ENCODE data around the gene CNTLN.
"Not testable (repeated sequence)": the region's sequence is repeated elsewhere in the genome, so short reads cannot be mapped to it uniquely, and the experiment has no call there.

The CNTLN gene

DNA sequence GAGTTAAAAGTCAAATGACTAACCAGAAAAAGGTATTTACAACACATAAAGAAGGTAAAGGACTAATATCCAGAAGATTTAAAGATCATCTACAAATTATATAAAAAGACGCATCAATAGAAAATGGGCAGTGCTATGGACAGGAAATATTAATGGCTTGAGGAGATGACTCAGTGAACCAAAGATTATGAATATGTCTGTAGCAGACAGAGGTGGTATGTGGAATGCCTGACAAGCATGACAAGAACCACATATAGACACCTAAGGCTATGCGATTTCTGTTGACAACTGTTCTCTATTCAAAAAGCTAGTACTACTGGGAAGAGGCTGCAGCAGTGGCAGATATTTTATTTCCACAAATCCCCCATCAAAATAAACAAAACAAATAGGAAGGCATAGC lies 267.0 kb downstream of the CNTLN start:
- no peak for DNase-seq (ENCODE audit: low read depth)

DNA sequence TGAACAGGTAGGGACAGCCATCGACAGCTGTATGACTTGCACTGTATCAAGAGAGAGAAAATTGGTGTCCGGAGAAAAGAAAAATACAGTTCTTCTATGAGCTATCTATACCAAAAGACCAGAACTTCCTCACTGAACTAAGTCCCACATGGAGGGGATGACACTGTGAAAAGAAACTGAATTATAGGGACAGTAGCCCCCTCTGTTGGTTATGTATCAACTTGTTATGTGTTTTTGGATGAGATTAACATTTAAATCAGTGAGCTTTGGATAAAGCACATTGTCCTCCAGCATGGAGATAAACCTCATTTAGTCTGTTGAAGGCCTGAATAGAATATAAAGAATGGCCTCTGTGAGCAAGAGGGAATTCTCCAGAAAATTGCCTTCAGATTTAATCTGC lies 267.5 kb downstream of the CNTLN start:
- no peak for DNase-seq (ENCODE audit: low read depth)

DNA sequence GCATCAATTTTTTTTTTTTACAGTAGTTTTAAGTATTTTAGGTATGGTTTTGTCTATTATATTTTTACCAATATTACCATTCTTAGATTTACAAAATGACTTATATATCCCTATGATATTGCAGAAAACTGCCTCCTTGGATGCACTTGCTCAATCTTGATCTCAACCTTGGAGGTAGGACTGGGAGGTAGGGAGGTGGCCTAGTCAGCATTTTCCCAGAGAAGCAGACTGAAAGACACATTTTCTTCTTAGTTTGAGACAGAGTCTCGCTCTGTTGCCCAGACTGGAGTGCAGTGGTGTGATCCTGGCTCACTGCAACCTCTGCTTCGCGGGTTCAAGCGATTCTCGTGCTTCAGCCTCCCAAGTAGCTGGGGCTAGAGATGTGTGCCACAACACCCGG lies 268.7 kb downstream of the CNTLN start:
- DNase-seq (ENCODE audit: low read depth), result no peak

DNA sequence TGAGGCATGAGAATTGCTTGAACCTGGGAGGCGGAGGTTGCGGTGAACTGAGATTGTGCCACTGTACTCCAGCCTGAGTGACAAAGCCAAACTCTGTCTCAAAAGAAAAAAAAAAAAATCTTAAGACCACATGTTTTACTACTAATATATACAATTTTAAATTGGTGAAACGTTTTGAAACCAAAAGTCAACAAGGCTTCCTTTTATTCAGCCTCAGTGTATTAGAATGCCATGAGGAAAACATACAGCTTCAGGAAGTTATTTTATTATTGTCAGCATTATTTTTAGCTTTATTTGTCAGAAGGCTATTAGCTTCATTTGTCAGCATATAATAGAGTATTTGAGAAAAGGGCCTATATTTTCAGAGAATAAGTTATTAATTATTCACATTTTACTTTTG lies 280.1 kb downstream of the CNTLN start:
- DNase-seq (ENCODE audit: low read depth), result no peak

DNA sequence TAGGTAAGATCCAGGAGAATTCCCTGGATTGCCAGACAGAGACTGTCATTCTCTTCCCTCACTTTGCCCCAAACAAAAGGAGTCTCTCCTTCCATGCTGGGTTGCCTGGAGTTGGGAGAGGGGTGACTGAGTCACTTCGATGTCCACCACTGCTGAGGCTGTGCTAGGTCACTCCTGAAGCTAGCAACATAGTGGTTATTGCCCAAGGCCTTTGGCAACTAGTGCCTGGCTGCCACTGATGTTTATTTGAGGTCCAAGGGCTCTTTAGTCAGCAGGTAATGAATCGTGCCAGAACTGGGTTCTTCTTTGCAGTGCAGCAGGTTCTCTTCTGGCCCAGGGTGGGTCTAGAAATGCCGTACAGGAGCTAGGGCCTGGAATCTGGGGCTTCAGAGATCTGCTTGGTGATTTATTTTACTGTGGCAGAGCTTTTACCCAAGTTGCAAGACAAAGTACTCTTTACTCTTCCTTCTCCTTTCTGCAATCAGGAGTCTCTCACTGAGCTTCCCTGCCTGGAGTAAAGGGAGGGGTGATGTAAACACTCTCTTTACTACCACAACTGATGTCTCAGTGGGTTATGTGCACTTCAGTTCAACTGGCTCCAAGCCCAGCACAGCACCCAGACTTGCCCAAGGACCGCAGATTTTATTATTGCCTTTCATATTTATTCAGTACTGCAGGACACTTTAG lies 288.3 kb downstream of the CNTLN start:
- no peak for DNase-seq (ENCODE audit: low read depth)

DNA sequence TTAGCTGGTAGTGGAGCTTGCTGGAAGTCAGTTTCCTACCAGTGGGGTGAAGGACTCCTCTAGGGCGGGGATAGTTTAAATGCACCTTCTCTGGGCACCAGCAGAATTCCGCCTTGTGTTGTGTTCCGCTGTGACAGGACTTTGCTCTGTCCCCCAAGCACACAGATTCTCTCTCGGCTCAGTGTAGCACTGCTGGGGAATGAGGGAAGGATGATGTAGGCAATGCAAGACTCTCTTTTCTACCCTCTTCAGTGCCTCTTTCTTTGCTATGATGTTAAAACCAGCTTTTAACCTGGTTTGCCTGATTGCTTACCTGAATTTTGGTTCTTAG lies 288.8 kb downstream of the CNTLN start:
- DNase-seq (ENCODE audit: low read depth), result no peak

DNA sequence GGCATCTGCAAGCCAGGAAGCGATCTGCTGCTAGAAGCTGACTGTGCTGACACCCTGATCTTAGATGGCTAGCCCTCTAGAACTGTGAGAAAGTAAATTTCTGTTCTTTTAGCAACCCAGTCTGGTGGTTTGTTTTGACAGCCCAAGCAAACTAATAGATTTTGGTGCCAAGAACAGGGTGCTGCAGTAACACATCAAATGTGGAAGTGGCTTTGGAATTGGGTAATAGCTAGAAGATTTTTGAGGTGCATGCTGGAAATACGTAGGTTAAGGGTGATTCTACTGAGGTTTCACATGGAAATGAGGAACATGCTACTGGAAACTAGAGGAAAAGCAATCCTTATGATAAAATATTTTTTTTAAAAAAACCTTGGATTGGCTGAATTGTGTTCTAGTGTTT lies 290.5 kb downstream of the CNTLN start:
- DNase-seq (ENCODE audit: low read depth), result no peak

DNA sequence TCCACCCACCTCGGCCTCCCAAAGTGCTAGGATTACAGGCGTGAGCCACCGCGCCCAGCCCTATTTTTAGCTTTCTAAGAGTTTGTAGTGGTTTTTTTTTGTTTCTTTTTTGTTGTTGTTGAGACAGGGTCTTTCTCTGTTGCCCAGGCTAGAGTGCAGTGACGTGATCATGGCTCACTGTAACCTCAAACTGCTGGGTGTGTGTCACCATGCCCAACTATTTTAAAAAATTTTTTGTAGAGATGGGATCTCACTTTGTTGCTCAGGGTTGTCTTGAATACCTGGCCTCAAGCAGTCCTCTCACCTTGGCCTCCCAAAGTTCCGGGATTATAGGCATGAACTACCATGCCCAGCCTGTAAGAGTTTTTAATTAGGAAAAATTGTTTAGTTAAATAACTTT lies 298.7 kb downstream of the CNTLN start:
- no peak for DNase-seq (ENCODE audit: low read depth)

DNA sequence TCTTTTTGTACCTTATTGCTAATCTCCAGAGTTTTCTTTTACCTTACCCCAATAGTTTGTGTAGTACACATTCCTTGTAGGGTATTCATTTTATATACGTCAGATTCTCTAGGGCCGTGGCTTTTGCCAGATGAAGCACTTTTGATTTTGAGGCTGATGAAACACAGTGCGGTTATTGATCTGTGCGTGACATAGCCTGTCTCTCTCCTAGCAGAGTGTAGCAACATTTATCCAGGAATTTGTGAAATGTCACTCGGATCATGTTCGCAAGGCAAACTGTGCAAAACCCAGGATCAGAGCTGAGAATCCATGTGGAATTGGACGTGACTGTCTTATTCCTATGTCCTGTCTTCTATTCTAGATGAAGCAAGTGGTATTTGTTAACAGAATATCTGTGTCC lies 302.0 kb downstream of the CNTLN start:
- no peak for DNase-seq (ENCODE audit: low read depth)

DNA sequence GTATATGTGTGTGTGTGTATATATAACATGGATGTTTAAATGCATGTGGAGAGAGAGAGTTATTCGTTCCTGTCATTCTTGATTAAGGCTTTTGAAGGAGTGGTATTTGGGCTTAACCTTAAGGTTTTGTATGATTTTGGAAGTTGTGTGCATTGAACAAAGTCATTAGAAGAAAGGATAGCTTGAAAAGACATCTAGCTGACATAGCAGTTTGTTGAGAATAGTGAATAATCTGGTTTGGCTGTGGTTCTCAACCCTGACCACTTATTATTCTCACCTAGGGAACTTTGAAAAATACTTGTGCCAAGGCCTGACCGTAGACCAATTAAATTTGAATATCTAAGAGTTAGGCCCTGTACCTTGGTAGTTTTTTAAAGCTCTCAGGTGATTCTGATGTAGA lies 303.0 kb downstream of the CNTLN start:
- DNase-seq (ENCODE audit: low read depth), result no peak

DNA sequence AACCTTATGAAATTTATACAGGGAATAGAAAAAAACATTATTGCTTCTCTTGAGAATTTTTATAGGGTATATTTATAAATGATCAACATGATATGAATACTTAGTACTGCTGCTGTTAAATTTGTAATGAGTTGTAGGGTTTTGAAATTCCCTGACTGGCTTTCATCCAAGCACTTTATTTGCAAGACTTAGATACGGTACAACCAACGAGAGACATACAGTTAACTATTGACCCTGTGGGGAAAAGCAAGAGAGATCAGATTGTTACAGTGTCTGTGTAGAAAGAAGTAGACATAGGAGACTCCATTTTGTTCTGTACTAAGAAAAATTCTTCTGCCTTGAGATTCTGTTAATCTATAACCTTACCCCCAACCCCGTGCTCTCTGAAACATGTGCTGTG lies 310.3 kb downstream of the CNTLN start:
- DNase-seq (ENCODE audit: low read depth), result not testable (repeated sequence)

DNA sequence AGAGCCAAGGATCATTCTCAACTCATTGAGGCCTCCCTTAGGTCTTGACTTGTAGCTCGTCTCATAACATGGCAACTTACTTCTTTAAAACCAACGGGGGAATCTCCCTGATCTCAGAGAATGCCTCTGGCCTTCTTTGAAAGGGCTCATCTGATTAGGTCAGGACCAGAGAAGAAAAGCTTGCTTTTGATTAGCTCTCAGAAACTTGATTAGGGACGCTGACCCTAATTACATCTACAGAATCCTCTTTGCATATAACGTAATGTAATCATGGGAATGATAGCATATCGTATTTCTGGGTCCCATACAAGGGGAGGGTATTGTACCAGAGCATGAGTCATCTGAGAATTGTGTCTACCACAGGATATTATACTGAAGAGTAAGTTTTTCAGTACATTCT lies 318.9 kb downstream of the CNTLN start:
- no peak for DNase-seq (ENCODE audit: low read depth)

DNA sequence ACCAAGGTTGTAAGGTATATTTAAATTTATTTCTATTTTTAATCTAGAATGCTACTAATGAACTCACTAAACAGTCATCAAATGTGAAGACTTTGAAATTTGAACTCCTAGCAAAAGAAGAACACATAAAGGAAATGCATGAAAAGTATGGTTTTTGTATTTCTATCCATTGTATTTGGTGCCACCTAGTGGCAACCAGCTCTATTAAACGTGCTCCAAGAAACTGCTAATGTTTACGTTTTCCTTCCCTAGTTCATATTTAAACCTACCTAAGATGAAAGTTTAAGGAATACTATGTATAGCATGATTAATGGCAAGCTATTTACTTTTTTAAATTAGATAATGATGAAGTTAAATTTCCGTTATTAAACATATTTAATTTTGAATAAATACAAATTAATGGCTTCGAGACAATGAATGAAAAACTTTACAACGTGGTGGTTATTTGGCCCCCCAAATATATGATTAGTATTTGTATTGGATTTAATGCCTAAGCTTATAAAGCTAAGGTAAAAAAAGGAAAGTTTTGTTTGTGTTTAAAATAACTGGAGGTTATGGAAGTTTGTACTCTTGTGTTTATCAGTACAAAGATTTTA lies 328.1 kb downstream of the CNTLN start:
- DNase-seq (ENCODE audit: low read depth), result peak; percentile 32

DNA sequence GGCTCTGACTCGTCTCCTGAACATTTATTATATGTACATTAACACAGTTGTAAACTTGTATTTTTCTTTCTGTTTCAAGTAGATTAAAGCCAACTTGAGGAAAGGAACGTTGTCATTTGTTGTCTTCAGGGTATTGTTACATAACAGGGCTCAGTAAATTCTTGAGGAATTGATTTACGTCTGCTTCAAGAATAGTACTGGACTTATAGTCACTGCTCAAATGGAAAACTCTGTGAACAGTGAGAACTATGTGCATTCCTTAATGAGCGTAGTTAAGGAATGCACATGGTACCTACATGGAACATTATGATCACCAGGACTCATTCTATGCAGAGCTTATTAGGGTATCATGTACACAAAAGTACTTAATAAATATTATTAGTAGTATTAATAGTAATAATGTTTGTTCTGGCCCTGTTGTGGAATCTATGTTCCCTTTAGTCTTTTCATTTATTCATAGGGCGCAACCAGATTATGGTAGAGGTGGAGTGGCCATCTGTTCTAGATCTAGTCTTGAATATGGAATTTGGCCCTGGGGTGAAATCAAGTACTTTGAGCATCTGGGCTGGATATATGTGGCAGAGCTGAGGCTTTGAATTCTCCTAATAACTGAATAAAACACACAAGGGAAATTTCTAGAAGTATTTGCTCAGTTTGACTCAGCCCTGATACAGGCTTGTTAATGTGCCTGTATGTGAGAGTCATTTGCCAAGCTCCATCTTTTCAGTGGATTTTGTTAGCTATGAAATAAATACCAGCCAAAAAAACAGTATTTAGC lies 335.4 kb downstream of the CNTLN start:
- DNase-seq (ENCODE audit: low read depth), result no peak

DNA sequence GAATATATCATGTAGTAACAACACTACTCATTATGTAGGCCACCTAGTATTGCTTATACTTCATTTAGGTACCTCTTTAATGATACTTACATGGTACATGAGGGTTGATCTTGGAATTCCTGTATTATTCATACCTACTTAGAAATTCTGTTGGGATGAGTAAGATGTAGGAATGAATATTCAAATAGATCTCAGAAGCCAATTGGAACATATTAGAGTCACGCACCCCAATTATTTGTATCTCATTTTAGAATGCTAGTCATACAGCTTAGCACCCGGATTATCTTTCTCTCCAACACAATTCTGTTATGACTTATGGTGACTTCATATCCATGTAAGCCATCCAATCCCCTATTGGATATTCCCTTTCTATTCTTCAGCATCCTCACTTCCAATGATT lies 337.3 kb downstream of the CNTLN start:
- DNase-seq (ENCODE audit: low read depth), result peak; percentile 19

DNA sequence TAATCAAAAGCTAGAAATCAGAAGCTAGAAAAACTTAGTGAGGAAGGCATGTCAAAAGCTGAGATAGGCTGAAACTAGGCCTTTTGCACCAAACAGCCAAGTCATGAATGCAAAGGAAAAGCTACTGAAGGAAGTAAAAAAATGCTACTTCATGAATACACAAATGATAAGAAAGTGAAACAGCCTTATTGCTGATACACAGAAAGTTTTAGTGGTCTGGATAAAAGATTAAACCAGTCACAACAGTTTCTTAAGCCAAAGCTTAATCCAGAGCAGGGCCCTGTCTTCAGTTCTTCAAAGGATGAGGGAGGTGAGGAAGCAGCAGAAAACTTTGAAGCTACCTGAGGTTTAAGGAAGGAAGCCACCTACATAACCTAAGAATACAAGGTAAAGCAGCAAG lies 341.6 kb downstream of the CNTLN start:
- no peak for DNase-seq (ENCODE audit: low read depth)

DNA sequence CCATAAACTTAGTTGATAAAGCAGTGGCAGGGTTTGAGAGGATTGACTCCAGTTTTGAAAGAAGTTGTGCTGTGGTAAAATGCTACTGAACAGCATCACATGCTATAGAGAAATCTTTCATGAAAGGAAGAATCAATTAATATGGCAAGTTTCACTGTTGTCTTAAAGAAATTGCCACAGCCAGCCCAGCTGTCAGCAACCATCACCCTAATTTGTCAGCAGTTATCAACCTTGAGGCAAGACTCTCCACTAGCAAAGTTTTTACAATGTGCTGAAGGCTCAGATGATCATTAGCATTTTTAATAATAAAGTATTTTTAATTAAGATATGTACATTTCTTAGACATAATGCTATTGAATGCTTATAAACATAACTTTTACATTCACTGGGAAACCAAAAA lies 343.0 kb downstream of the CNTLN start:
- DNase-seq (ENCODE audit: low read depth), result no peak

DNA sequence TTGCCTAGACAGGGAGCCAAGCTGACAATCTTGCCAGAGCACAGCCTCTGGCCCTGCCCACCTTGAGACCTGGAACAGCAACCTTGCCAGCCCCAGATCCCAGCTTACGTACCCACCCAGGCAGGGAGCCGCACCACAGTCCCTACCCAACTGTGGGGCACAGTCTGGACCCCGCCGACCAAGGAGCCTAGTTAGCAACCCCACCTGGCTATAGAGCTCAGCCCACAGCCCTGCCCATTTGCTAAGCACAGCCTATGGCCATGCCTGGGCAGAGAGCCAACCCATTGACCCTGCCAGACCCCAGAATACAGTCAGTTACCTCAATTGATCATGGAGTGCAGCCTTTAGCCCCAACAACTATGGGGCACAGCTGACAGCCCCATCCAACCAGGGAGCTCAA lies 346.1 kb downstream of the CNTLN start:
- DNase-seq (ENCODE audit: low read depth), result no peak

DNA sequence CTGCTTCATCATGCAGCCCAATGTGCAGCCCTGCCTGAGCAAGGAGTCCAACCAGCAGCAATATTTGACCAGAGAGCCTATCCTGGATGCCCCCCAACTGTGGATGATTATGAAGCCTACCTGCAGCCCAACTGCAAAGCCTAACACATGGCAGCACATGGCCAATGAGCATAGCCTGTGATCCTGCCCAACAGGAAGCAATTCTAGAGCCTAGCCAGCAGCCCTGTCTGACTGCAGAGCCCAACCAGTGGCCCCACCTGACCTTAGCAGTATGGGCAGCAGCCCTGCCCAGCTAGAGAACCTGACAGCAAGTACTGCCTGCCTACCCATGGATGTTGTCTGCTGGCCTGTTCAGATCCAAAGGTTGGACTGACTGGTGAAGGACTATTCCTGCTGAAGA lies 346.7 kb downstream of the CNTLN start:
- no peak for DNase-seq (ENCODE audit: low read depth)

DNA sequence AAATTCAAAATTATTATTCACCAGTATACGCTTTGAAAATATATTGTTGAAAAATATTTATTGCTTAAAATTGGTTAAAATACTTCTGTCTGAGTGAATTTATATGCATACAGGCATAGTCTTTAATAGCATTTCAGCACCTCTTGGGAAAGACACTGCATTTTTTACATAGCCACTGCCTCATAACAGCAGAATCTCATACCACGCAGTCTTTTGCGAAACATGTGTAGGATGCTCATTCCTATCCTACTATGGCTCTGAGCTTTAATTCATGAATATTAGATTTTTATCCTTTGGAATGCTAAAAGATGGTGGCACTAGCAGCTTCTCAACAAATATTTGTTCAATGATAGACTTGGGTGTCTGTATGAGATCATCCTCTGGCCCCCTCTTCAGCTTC lies 350.1 kb downstream of the CNTLN start:
- DNase-seq (ENCODE audit: low read depth), result no peak

DNA sequence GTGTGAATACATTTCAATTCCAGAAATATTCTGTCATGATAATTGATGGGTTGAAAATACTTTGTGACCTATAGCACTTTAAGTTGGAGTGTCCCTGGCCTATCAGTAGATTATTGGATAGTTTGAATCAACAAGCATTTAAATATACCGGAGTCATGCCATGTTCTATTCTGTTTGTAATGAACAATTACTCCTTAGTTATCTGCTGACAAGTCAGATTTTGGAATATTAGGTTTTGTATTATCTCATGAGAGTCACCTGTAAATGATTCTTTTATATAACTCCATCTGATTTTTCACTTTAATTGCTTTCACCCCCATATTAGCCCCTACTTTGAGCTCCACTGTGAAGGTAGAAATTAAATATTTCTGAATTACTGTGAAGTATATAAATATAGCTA lies 351.6 kb downstream of the CNTLN start:
- no peak for DNase-seq (ENCODE audit: low read depth)

DNA sequence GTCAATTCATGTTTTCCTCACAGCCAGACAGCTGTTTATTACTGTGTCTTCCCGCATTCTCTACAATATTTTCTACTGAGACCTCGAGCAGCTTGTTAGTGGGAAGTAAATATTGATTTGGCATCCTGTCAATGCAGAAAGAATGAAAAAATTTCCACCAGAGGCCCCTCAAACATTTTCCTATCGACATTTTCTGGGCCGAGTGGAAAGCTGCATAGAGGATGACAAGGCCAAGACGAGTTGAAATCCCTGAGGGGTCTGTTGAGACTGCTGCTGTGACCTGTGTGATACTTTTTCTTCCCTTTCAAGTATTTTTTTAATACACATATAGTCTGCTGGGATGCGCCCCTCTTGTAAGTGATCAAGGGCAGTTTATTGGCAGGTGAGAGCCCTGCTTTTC lies 352.6 kb downstream of the CNTLN start:
- DNase-seq (ENCODE audit: low read depth), result no peak

DNA sequence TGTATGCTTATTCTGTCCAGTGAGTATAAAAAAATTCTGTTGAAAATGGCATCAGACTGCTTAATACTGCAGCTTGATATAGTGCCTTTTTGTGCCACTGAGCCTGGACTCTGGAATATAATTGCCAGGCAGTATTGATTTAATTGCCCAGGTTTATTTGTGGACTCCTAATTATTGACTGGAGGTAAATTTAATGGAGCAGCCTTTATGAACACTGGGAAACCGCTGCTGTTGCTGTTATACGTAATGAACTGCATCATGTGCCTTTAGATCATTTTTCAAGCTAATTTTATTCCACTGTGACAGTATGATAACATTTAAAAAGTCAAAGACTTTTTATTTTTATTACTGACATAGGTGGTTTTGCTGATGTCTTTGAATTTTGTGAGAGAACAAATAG lies 353.8 kb downstream of the CNTLN start:
- no peak for DNase-seq (ENCODE audit: low read depth)

DNA sequence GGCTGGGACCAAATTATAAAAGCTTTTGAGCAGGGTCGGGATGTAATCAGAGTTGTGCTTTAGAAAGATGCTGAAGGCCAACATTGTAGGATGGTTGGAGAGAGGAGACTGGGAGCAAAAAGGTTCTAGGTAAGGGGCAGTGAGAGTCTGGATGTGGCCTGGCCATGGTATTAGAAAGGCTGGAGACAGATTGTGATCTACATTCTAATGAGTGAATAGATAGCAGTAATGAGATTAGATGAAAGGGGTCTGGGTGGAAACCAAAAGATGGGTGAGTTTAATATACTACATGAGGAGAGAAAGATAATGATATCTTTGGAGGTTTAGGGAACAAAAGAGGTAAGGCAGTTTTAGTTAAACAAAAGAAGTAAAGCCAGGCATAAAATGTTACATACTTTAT lies 355.3 kb downstream of the CNTLN start:
- DNase-seq (ENCODE audit: low read depth), result no peak

All from HS-5 (cell line).